HG03469 (cell line): ENCODE measurements around the gene KLHDC10.
"Not testable (repeated sequence)": the region's sequence is repeated elsewhere in the genome, so short reads cannot be mapped to it uniquely, and the experiment has no call there.

Experiments used
- ATAC-seq: cut with Tn5 transposase; IDR thresholded peaks from one replicate; pipeline ENCODE4 v1.9.1; 2021; ENCODE audit warnings: mild to moderate bottlenecking, moderate library complexity, moderate number of reproducible peaks; ENCODE audit not compliant: unreplicated experiment

Gene KLHDC10

DNA sequence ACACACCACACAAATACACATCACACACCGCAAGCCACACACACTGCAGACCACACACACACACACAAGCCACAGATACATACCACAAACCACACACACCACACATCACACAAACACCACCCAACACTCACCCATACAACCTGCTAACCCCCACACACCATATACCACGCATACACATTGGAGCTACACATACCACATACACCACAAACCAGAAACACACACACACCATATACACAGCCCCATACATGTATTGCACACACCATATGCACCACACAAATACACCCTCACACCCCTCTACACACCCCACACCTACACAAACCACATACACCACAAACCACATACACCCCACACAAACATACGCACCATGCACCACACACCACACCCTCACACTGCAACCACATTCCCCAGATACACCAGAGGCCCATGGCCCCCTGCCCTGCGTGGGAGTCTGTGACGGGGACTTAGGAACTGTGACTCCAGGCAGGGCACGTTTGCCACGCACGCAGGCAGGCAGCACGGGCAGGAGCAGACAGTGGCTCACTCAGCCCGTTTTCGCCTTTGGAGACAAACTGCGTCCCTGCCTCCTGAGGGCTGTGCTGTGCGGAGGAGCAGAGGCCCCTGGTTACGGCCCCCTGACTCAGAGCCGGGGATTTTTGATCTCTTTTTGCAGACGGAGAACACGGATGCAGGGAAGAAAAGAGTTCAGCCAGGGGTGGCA, 82.3 kb downstream of the KLHDC10 start:
- ATAC-seq = no peak

DNA sequence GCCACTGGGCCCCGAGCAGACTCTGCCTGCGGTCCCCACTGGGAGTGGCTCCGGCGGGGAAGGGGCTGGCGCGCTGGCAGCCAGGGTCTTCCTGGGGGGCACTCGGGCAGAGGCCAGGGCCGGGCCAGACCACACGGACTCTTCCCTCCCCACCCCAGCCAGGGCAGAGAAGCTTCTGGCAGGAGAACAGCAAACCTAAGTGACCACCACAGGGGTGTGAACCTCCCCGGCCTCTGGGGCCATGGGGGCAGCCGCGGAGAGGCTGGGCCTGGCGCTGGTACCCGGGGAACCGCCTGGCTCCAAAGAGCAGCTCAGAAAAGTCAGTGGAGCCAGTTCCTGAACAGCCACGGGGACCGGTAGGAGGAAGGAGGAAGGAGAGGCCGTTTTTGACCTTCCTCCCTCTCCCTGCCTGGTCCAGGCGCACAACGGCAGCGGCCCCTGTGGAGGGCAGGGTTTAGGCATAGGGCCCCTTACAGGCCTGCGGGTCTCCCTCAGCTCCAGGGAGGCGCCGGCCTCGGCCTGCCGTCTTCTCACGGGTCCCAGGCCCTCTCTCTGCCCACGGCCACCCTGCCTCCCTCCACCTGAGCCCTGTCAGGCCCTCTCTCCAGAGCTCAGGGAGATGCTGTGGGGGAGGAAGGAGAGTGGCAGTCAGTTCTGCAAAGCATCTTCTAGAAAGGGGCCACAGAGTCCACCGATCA, 83.0 kb downstream of the KLHDC10 start:
- ATAC-seq = no peak

DNA sequence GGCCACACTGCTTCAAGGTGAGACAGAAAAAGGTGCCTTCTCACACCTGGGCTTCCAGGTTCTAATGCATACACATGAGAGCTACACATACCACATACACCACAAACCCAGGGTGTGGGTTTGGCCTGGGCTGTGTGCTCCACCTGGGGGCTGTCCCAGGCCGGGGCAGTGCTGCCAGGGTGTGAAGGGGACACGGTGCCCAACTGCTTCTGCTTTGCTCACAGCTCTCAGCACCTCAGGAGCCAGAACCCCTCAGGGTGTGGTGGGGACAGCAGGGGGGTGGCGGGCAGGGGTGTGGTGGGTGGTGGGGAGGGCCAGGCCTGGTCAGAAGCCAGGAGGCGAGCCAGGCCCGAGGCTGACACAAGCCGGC, 83.8 kb downstream of the KLHDC10 start:
- ATAC-seq = no peak

DNA sequence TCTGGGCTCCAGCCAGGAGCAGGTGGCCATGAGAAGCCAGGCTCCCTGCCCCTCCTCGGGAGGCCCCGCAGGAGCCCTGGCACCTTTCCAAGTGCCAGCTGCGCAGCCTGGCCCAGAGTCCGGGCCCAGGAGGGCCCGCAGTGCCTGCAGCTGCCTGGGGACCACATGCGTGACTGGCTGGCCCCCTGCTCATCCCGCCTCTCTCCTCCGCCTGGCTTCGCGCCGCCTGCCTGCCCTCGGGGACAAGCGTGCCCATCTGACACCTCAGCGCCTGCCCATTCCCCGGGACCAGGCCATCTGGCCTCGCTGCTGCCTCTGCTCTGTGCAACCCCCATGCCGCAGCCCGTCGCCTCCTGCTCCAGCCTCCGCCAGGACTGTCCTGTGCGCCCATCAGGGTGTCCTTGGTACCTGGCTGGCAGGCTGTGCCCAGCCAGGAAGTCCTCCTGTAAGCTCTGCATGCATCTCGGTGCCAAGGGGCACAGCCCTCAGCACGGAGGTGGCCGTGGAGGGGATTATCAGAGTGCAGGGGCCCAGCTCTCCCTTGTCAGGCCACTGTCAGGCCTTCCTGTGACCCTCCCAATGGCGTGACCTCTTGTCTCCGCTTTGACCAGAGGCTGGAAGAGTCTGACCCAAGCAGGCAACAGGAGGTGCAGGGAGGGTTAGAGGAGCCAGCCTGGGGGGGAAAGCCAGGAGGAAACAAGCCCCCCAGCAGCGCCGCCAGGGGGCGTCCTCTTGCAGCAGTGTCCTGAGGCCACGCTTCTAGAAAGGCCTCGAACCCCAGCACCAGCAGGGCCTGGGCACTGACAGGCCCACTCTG, 84.4 kb downstream of the KLHDC10 start:
- ATAC-seq = no peak

DNA sequence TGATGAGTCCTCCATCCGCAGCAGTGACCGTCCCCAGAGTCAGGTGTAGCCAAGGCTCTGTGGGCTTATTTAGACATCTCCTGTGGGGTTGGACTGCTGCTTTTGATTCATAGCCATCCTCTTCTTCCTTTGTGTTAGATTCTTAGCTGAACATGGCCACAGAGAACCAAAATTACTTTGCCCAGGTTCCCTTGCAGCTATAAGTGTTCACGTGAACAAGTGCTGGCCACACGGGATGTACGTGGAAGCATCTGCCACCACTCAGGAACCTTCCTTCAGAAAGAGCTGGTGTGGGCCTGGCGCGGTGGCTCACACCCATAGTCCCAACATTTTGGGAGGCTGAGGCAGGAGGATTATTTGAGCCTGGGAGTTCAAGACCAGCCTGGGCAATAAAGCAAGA, 85.8 kb downstream of the KLHDC10 start:
- no peak for ATAC-seq

DNA sequence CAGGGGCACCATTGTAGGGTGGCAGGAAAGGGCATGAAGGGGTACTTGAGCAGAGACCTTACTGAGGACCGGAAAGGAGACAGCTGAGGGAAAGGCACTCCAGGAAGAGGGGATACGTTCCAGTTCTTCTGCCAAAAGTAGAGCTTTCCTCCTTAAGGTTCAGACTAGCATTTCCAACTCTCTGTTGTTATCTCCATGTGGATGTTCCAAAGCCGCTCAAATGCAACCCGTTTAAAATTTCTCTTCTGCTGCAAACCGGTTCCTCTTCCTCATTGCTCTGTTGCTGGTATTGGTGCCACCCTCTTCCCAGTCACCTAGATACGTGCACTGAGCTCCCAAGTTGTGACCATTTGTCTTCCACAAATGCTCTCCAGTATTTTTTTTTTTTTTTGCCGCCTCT, 87.4 kb downstream of the KLHDC10 start:
- no peak for ATAC-seq

DNA sequence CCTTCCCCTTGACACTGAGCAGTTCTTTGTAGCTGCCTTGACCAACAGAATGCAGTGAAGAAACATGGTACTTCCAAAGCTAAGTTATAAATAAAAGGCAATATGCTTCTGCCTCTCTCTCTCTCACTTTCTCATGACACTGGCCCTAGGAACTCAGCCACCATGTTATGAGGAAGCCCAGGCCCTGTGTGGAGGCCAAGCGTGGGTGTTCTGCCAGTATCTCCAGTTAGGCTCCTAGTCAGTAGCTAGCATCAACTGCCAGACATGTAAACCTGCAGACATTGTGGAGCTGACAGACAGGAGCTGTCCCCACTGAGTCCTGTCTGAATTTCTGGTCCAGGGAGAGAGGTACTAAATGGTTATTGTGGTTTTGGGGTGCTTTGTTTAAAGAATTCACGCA, 89.7 kb downstream of the KLHDC10 start:
- no peak for ATAC-seq

DNA sequence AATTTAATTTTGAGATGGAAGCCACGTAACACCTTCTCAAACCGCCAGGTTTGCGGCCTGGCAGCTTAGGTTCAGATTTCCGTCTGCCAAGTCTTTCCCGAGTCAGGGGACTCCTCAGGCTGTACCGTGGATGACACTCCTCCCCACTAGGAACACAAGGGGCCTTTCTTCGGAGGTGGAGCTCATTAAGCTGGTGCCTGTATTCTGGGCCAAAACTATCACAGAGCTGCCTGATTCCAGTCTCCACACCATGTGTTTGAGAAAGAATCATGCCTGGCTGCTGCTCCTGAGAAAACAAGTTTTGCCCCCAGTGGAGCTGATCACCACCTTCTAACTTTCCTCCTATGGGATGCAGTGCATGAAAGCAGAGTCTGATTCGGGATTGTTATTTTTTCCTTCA, 90.1 kb downstream of the KLHDC10 start:
- no peak for ATAC-seq

DNA sequence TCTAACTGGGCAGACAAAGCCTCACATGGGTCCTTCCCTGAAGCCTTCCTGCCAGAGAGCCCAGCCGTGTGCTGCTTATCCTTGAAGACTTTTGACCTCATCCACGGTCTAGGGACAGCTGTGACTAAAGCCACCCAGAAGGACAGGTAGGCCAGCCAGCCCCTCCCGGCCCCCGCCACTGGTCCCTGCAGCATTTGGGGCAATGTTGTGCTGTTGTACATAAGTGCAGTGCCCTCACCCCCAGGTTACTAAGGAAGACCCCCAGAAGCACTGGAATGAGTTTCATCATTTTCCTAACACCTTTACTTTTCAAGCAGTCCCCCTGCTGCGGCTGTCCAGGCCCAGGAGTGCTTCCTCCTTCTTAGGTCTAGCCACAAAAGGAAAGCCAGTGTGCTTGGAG, 91.9 kb downstream of the KLHDC10 start:
- ATAC-seq = no peak

DNA sequence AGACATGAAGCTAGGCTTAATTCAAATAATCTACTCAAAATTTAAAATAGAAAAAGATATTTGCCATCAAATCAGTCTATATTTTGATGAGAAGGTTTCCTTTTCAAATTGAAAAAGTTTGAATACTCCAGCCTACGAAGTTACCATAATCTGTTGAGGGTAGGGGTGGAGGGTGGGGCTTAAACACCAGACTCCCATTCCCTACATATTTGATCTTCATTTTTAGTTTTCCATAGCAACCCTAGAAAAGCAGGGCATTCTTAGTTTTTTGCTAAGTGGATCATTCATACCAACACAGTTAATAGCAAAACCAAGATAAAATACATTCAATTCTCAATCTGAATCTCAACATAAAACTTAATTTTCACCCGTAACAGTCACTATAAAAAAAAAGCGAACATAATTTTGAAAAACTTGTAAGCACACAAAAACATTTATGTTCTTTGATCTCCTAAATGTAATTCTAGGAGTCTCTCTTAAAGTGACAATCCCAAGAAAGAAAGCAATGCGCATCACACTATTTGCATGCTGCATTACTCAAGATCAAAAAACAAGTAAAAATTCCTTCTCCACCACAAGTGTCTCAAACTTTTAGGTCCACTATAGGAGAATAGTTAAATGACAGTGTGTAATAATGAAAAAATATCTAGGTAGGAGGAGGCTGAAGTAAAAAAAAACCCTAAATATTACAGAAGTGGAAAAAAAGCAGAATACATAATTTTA, 104.1 kb downstream of the KLHDC10 start:
- no peak for ATAC-seq

DNA sequence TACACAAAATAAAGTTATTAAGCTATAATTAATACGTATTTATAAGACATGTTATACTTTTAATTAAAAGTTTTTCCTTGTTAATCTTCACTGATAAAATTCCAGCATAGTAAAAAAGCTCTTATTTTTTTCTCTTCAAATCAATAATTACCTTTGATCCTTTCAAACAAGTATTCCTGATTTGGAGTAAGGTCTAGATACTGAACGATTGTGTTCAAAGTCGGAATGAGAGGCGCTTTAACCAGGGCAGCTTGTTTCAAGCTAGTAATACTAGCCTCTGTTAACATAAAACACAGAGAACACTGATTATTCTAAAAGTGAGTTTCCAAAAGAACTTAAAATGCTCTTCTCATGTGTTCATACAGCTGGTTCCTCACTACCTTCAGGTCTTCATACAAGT, 107.9 kb downstream of the KLHDC10 start:
- no peak for ATAC-seq

DNA sequence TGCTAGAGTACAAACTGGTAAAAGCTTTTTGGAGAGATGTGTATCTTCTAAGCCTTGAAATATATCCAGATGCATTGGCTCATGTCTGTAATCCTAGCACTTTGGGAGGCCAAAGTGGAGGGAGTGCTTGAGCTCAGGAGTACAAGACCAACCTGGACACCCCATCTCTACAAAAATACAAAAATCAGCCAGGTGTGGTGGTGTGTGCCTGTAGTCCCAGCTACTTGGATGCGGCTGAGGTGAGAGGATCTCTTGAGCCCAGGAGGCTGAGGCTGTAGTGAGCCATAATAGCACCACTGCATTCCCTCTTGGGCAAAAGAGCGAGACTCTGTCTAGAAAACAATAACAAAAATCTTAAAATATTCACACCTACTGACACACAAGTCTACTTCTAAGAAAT, 109.3 kb downstream of the KLHDC10 start:
- ATAC-seq = no peak

DNA sequence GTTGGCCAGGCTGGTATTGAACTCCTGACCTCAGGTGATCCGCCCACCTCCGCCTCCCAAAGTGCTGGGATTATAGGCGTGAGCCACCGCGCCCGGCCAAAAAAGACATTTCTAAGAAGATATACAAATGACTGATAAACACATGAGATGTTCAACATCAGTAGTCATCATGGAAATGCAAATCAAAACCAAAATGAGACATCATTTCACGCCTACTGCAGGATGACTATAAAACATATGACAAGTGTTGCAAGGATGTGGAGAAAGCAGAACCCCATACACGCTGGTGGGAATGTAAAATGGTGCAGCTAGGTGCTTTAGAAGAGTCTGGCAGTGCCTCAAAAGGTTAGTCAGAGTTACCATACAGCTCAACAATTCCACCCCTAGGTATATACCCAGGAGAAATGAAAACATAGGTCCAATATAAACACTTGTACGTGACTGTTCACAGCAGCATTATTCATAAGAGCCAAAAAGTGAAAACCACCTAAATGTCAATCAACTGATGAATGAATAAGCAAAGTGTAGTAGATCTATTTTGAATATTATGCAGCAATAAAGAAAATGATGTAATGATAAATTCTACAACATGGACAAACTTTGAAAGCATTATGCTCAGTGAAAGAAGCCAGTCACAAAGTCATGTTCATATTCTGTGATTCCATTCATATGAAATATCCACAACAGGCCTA, 110.4 kb downstream of the KLHDC10 start:
- ATAC-seq = no peak

DNA sequence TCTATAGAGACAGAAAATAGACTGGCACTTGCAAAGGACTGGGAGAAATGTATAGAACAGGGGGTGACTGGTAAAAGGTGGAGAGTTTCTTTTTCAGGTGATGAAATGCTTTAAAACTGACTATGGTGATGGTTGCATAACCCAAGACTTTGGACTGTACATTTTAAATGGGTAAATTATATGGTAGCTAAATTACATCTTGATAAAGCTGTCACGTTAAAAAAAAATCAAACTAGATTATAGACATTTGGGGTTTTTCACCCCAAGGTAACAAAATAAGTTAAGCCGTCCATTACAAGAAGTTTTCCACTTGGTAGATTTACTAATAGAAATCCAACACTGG, 110.9 kb downstream of the KLHDC10 start:
- ATAC-seq = no peak

DNA sequence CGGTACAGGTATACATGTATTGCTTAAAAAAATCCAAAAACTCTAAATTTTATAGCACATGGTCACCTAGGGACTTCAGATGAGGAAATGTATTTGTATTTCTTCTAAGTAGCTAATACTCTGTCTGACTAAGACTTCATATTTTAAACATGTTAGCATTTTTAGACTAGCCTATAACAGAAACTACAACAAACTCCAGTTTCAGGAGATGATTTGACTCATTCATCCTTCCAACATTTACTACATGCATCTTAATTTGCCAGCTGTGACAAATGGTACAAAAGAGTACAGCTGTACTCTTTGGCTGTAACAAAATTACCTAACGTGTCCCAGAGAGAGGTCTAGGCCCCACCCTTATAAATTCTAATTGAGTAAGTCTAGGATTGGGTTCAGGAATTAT, 112.7 kb downstream of the KLHDC10 start:
- peak; percentile 78 for ATAC-seq

DNA sequence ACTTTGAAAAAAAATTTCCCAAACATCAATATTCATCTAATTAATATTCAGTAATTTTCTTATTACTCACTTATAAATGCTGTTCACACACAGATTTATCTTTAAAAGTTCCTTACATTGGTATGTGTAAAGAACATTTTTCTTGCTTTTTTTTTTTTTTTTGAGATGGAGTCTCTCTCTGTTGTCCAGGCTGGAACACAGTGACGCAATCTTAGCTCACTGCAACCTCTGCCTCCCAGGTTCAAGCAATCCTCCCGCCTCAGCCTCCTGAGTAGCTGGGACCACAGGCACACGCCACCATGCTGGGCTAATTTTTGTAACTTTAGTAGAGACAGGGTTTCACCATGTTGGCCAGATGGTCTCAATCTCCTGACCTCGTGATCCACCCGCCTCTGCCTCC, 114.0 kb downstream of the KLHDC10 start:
- not testable (repeated sequence) for ATAC-seq
